ENCODE measurements around the gene ANP32E. TPM values are rescaled to one million over a fixed set of nuclear protein-coding genes. Genes with fewer than 3 reads are reported as not detected.
A peak's percentile ranks its signal among the peaks of the same experiment; 100 is the strongest.

The ANP32E gene
- total RNA-seq (2014; rRNA removed; shearing (Covaris generic); ENCODE audit: low replicate concordance): 15.2 and 16.0 TPM in 2 replicates

DNA sequence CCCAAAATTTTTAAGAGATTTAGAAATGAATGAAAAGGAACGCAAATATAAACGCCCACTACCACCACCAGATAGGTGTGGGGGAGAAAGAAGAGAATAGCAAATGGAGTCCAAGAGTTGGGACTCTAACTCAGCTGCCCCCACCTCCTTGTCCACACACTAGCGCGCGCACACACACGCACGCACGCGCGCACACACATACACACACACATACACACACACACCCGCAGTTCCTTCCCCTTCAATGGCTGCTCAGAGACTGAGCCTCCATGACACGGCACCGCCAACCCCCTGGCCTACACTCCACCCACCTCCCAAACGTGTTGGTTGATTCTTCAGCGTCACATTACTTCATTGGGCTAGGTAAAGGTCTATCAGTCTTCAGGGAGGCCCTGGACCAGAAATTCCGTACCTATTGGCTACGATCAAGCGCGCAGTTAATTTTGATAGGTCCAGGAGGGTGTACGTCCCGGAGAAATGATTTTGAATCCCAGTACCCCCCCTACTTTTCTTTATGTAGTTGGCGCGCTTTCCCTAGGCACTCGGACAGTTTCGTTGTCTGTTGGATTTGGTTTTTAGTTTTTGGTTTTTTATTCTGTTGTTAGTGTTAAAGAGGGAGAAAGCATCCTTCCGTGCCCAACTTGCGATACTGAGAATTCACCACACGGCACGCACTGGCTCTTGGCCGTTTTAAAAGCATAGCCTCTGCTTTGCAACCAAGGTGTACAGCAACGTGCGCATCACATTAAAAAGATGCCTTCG is at the start of gene ANP32E:
Gene ANP32E (minus strand): TSS at position 261 of the 762 bp plus-strand sequence. CDS start 326 bp downstream, outside the sequence.
- DNase-seq (ENCODE audit: low read depth): peak; percentile 99
- in situ Hi-C loops (cut with HindIII; ENCODE audit: low pct_unique_long_range_greater_than_20kb, low sequenced_read_pairs): no loop called here

DNA sequence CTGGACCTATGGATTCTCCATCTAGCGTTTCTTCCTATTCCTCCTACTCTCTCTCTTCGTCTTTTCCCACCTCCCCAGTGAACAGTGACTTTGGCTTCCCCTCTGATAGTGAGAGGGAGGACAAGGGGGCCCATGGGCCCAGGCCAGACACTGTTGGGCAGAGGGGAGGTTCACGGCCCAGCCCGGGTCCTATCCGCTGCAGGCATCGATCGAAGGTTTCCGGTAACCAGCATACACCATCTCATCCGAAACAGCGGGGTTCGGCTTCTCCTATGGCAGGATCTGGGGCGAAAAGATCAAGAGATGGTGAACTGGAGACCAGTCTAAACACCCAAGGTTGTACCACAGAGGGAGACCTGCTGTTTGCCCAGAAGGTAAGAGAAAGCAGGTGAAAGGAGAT is 47.3 kb upstream of the ANP32E start:
- in situ Hi-C loops (cut with HindIII; ENCODE audit: low pct_unique_long_range_greater_than_20kb, low sequenced_read_pairs): no loop called here
- DNase-seq (ENCODE audit: low read depth): no peak

DNA sequence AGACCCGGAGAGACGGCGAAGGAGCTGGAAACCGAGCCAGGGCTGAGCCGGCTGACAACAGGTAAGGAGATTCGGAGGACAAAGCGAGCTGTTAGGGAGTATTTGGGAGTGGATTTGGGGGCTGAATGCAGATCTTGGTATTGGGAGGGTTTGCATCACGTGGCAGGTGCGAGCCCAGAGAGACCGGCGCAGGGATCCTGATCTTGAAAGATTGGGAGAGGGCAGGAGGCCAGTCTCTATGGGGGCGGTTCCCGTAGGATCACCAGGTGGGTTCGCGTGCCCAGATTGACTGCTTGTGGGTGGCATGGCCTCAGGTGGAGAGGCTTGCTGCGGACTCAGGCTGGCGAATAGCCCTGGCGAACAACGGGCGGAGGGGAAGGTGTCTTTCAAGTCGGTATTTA is 46.6 kb upstream of the ANP32E start:
- in situ Hi-C loops (cut with HindIII; ENCODE audit: low pct_unique_long_range_greater_than_20kb, low sequenced_read_pairs): no loop called here
- DNase-seq (ENCODE audit: low read depth): no peak

DNA sequence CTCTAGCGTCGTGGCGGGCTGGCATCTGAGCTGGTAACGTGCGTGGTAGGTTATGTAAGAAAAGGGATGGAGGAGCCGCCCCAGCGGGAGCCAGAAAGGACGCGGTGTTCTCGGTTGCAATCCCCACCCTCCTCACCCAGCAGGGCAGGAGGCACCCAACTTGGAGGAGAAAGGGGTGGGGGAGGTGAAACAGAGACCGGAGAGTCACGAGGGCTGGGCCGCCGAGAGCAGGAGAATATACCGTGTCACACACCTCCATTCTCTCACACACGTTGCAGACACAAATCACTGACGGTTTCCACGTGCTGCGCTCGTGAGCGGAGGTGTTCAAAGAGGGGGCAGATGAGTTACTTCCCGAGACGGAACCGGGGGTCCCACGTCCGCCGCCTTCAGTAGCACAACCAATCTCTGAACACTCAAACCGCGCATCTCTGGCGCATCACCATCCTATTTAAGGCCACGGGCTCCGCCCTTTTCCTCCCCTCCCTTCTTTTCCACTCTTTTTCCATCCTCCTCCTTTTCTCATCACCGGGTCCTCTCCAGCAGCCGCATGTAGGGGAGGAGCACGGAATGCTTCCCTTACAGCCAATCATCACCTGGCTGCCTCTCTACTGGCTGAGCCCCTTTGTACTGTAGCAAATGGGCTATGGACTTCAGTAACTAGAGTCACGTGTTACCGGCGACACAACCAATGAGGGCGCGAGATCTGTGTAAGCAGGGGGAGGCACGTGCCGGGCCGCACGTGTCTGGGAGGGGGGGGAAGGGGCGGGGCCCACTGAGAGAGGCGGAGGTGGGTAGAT is 46.0 kb upstream of the ANP32E start, which contains the start of gene CIART:
Gene CIART (plus strand): TSS at position 797 of the 800 bp plus-strand sequence. CDS start 714 bp downstream, outside the sequence.
- in situ Hi-C loops (cut with HindIII; ENCODE audit: low pct_unique_long_range_greater_than_20kb, low sequenced_read_pairs): no loop called here
- peak; percentile 100 for DNase-seq (ENCODE audit: low read depth)

DNA sequence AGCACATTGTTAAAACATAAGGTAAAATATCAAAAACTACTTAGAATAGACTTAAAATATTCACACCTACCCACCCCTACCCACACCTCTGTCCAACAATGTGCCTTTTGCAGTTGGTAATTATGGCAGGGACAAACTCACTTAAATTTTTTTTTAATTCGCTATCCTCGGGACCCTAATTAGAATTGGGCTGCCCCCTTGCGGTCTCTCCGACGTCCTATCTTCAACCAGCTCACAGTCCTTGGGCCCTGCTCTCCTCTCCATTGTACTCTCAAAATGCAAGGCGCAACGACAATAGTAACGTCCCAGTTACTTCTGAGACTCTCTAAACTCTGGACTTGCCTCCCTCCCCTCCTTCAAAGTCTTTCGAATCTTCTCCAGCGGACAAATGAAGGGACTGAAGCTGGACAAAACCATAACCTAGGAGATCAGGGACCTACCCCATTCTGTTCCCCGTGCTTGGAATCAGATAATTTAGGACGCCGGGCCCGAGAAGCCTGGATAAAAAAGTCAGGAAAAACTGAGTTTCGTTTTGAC is 45.4 kb upstream of the ANP32E start:
- DNase-seq (ENCODE audit: low read depth): peak; percentile 70
- in situ Hi-C loops (cut with HindIII; ENCODE audit: low pct_unique_long_range_greater_than_20kb, low sequenced_read_pairs): no loop called here

DNA sequence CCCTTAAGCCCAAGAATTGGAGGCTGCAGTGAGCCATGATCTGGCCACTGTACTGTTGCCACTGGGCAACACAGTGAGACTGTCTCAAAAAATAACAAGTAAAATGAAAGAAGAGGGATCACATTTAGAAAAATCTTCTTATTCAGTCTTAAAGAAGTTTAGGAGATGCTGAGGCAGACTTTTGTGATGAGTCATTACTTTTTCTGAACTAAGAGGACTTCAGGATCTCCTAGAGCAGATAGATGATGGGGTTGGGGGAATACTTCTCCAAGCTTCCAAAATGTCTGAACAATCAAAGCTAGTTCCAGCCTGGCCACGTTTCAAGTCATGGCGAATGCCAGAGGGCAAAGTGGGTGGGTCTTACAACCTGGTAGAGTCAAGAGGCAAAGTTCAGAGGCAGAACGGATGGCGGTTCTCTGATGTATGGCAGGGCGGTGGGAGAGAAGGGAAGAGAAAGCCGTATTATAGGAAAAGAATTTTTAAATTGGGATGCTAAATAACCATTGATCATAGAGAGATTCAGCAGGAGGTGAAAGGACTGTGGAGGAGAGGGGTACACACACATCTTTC is 44.3 kb upstream of the ANP32E start:
- in situ Hi-C loops (cut with HindIII; ENCODE audit: low pct_unique_long_range_greater_than_20kb, low sequenced_read_pairs): no loop called here

DNA sequence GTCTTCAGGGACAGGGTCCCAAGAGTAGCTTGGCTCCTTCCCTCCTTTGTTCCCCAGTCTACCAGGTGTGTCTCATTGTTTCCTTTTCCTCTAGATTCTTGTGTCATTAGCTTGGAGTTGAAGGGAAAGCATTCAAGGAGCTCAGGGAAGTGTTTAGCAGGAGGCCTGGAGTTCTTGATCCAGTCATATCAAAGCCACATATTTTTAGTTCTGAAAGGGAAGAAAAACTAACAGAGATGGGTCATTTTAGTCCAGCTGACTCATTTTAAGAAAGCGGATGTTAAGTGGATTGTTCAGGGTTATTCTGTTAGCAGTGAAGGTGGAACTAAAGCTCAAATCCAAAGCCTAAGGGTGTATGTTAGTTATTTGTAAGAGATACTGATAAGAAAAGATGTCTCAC is 37.4 kb upstream of the ANP32E start:
- DNase-seq (ENCODE audit: low read depth): no peak

More for the DNA sequence above, 44.3 kb upstream of the ANP32E start:
- DNase-seq (ENCODE audit: low read depth): no peak

DNA sequence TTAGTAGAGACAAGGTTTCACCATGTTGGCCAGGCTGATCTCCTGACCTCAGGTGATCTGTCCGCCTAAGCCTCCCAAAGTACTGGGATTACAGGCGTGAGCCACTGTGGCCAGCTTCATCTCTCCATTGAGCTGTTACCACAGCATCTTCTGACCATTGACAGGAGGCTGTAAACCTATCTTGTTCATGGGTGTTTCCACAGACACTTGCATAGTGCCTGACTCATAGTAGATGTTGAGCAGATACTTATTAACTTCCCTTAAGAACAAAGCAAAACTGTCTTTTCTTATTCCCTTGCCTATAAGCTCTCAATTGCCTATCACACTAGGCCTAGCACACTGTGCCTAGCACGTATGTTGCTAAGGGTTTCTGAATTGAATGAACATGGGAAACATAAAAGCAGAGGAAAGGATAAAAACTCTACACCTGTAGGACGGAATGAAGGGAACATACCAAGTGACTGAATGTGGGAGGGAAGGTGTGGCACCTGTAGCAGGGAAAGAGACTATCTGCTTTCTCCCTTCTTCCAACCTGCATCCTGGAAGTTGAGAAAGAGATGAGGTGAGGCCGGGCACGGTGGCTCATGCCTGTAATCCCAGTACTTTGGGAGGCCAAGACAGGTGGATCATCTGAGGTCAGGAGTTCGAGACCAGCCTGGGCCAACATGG is 35.5 kb upstream of the ANP32E start:
- DNase-seq (ENCODE audit: low read depth): peak; percentile 33

More for the DNA sequence above, 37.4 kb upstream of the ANP32E start:
- in situ Hi-C loops (cut with HindIII; ENCODE audit: low pct_unique_long_range_greater_than_20kb, low sequenced_read_pairs): no loop called here

DNA sequence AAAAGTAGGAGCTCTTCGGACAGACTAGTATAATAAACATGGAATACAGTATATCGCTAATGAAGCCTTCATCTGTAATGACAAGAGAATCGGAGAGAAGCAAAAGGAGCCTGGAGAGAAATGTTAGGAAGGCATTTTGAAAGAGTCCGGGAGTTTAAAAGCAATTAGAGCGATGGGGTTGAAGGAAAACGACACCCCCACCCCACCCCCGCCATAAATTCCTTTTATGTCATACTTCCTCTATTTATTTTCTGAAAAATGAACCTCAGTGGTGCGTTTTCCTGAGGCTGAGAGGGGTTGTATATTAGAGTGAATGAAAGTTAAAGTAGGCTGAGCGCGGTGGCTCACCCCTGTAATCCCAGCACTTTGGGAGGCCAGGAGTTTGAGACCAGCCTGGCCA is 33.5 kb upstream of the ANP32E start:
- in situ Hi-C loops (cut with HindIII; ENCODE audit: low pct_unique_long_range_greater_than_20kb, low sequenced_read_pairs): no loop called here
- DNase-seq (ENCODE audit: low read depth): no peak

More for the DNA sequence above, 35.5 kb upstream of the ANP32E start:
- in situ Hi-C loops (cut with HindIII; ENCODE audit: low pct_unique_long_range_greater_than_20kb, low sequenced_read_pairs): no loop called here

DNA sequence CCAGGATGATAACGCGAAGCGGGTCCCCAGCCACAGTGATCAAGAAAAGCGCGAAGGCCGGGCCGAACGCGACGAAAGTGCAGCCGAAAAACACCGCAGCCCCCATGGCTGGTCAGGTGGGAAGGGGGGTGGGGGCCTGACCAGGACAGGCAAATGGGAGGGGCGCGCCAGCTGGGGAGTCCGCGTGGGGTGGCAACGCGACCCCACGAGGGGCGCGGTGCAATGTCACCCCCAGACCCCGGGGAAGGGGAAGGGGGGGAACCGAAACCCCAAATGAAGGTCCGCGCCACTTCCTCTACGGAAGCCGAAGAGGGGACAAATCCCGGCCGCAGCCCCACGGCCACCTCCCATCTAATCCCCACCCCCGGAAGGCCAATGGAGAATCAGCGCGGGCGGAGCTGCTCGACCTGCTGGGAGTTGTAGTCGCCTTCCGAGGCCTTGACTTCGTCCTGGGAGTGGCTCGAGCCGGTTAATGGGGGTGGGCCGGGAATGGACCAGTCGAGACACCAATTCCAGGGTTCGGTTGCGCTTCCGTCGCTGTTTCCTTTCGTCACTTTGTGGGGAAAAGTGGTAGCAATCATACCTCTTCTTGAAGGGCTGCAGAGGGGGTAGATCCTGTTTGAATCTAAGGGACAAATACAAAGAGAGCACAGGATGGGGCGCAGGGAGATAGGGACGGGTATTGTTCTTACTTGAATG is 32.9 kb upstream of the ANP32E start, which contains the start of gene APH1A:
Gene APH1A (minus strand): TSS at position 312 of the 699 bp plus-strand sequence. CDS start 206 bp downstream, at position 106.
- in situ Hi-C loops (cut with HindIII; ENCODE audit: low pct_unique_long_range_greater_than_20kb, low sequenced_read_pairs): no loop called here

DNA sequence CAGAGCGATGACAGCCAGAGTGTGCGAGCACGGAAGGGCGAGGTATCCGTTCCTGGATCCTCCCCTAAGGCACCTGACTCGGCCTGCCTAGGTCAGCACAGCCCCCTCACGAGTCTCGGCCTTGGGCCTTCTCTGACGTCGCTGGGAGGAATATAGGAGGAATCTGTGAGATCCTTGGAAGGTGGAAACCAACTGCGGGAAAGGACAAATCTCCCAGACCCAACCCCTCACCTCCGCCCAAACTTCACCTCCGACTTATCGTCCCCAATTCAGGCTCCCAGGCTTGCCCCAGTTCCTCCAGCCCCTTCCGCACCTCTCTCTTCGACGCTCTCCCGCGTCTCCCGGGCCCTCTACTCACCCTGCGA is 32.4 kb upstream of the ANP32E start:
- DNase-seq (ENCODE audit: low read depth): peak; percentile 25
- in situ Hi-C loops (cut with HindIII; ENCODE audit: low pct_unique_long_range_greater_than_20kb, low sequenced_read_pairs): no loop called here

More for the DNA sequence above, 32.9 kb upstream of the ANP32E start, which contains the start of gene APH1A:
- peak; percentile 89 for DNase-seq (ENCODE audit: low read depth)

DNA sequence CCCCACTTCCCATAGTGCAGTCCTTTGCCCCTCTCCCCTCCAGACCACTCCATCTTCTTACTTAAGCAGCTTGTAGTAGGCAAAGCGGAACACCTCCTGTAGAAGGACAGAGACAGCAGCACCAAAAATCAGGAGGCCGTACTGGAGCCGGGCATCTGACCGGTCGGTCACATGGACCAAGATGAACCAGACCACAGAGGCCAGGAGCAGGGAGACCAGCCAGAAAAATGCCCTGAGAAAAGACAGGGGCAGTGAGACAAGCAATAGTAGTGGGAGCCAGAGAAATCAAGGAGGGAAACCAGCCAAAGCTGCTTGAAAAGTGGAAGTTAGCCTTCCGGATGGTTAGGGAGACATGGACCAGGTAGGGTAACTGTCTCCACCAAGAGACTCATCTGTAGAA is 32.0 kb upstream of the ANP32E start:
- no peak for DNase-seq (ENCODE audit: low read depth)
- in situ Hi-C loops (cut with HindIII; ENCODE audit: low pct_unique_long_range_greater_than_20kb, low sequenced_read_pairs): no loop called here

DNA sequence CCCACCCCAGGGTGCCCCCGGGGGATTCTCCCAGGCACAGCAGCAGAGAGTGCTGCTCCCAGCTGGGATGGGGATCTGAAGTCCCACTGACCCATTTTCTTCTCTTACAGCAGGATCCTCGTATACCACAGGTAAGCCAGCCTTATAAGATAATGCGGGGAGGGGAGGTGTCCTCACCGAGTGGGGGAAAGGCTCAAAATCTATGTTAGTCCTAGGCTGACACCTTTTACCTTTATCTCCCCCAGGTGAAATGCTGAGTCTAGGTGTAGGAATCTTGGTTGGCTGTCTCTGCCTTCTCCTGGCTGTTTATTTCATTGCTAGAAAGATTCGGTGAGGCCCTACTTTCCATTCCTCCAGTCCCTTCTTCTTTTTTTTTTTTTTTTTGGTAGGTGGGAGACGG is 27.6 kb upstream of the ANP32E start:
- DNase-seq (ENCODE audit: low read depth): no peak
- in situ Hi-C loops (cut with HindIII; ENCODE audit: low pct_unique_long_range_greater_than_20kb, low sequenced_read_pairs): no loop called here

DNA sequence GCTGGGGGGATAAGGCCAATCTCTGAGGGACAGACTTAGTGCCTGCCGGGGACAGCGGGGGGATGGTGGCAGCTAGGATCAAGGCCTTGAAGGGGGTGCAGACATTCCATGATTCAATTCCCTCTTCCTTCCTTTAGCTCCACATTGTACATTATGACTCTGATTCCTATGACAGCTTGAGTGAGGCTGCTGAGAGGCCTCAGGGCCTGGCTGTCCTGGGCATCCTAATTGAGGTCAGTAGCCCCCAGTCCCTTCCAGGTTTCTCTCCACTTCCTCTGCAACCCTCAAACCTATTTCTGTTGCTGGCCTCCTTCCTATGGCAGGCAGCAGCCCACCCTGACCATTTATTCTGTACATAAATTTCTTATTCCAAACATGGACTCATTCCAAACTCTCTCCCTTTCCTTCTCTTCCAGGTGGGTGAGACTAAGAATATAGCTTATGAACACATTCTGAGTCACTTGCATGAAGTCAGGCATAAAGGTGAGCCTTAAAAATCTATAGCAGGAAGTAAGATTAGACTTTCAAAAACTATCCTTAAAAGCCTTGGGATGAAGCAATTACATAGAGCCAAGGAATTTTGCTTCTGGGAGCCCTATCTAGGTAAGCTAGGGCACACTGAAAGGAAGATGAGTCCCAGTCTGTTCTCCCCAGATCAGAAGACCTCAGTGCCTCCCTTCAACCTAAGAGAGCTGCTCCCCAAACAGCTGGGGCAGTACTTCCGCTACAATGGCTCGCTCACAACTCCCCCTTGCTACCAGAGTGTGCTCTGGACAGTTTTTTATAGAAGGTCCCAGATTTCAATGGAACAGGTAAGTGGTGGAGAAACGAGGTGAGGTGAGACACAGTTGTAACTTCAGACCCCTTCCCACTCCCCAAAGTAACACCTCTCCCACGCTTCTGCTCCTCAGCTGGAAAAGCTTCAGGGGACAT is 26.7 kb upstream of the ANP32E start:
- DNase-seq (ENCODE audit: low read depth): no peak
- in situ Hi-C loops (cut with HindIII; ENCODE audit: low pct_unique_long_range_greater_than_20kb, low sequenced_read_pairs): no loop called here

DNA sequence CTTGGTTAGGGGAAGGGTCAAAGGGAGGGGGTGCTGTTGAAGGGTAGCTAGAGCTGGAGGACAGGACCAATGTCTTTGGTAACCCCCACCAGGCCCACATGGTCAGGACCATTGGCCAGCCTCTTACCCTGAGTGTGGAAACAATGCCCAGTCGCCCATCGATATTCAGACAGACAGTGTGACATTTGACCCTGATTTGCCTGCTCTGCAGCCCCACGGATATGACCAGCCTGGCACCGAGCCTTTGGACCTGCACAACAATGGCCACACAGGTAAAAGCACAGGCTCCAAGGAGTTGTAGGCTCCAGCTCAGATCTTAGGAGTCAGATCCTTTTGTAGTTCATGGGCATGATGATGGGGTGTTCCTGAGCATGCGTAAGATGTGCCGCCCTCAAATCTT is 25.5 kb upstream of the ANP32E start:
- no peak for DNase-seq (ENCODE audit: low read depth)
- in situ Hi-C loops (cut with HindIII; ENCODE audit: low pct_unique_long_range_greater_than_20kb, low sequenced_read_pairs): no loop called here
